Transverse colon (tissue), 4 donors: Measurements from ENCODE around the gene DMGDH. TPM values are rescaled to one million over a fixed set of nuclear protein-coding genes. Genes with fewer than 3 reads are reported as not detected.
A peak's percentile ranks its signal among the peaks of the same experiment; 100 is the strongest.

Source experiments
- DNase-seq: peaks from one replicate; pipeline ENCODE4 v3.0.0-alpha.2; 2019
- H3K27ac ChIP-seq, 4 donors: fragments of 200-600 bp; sonication (generic); 2 replicates each; pipeline ENCODE4 v1.5.1; 2016 to 2018; ENCODE audit warnings: inconsistent platforms in 4 of 4
- H3K27me3 ChIP-seq: fragments of 200-600 bp; sonication (generic); 2 replicates; pipeline ENCODE4 v1.5.1; 2017; ENCODE audit warnings: inconsistent platforms
- H3K36me3 ChIP-seq, 4 donors: fragments of 200-600 bp; sonication (generic); 2 replicates each; pipeline ENCODE4 v1.5.1; 2017 to 2019; ENCODE audit warnings: inconsistent platforms in 4 of 4
- H3K4me1 ChIP-seq, 4 donors: fragments of 200-600 bp; sonication (generic); 2 replicates each; pipeline ENCODE4 v1.5.1; 2017 to 2020; ENCODE audit warnings: inconsistent platforms in 4 of 4
- H3K4me3 ChIP-seq, 4 donors: fragments of 200-600 bp; sonication (generic); 1 replicate in 1 of 4; 2 replicates in 3 of 4; pipeline versions ENCODE4 v1.5.1 to v1.6.1; 2017 to 2019; ENCODE audit warnings: inconsistent platforms in 4 of 4
- H3K9me3 ChIP-seq, 2 donors: fragments of 200-600 bp; sonication (generic); 2 replicates each; pipeline ENCODE4 v1.5.1; 2017 to 2019; ENCODE audit warnings: inconsistent platforms in 2 of 2
- CTCF ChIP-seq, 5 experiments: fragments of 200-600 bp in 3 of 5; fragments of 450-650 bp in 2 of 5; sonication (generic) in 3 of 5; IDR thresholded peaks; 1 replicate in 2 of 5; 2 replicates in 3 of 5; pipeline ENCODE4 v1.5.1; 2016 to 2017; ENCODE audit warnings: antibody characterized with exemption in 5 of 5, inconsistent platforms in 3 of 5, mild to moderate bottlenecking in 2 of 5, moderate library complexity in 1 of 5
- EP300 ChIP-seq: sonication (generic); formaldehyde crosslinking; IDR thresholded peaks from one replicate; pipeline ENCODE4 v1.6.1; 2017; ENCODE audit warnings: antibody characterized with exemption, low read depth
- POLR2A ChIP-seq: fragments of 450-650 bp; IDR thresholded peaks from one replicate; pipeline ENCODE4 v1.6.1; 2016; ENCODE audit warnings: antibody characterized with exemption, mild to moderate bottlenecking, moderate library complexity
- POLR2AphosphoS5 ChIP-seq, 3 donors: sonication (generic); formaldehyde crosslinking; IDR thresholded peaks; one replicate each; pipeline ENCODE4 v1.6.1; 2016; ENCODE audit warnings: antibody characterized with exemption in 3 of 3
- WGBS, 2 donors: methylation state at CpG; one replicate each; pipeline ENCODE4 v1.1.5; 2018; ENCODE audit warnings: low coverage in 1 of 2; 5-methylcytosine and 5-hydroxymethylcytosine counted together
- in situ Hi-C, 4 donors: fragments of 200-750 bp; cut with MboI; loops; one replicate each; pipeline versions ENCODE4 v1.15.0 to v1.15.1; 2017; ENCODE audit warnings: low sequenced_read_pairs in 3 of 4, low pct_ligation_motif_present in 1 of 4, low pct_unique_long_range_greater_than_20kb in 1 of 4
- intact Hi-C: fragments of 100-400 bp; cut with DNase I; formaldehyde crosslinking; loops from one replicate; pipeline ENCODE4 v1.15.1; 2023; ENCODE audit warnings: low total_unique reads
- total RNA-seq, 4 donors: library from RNA; depleted of rRNA; stranded (reverse); fragments of >200 nt; gene quantifications; one replicate each; pipeline ENCODE4 v1.1.0, GENCODE V29; 2016

The DMGDH gene
- total RNA-seq, 4 donors from 2014 or later = 0.41 to 2.7 TPM; not detected in 2

DNA sequence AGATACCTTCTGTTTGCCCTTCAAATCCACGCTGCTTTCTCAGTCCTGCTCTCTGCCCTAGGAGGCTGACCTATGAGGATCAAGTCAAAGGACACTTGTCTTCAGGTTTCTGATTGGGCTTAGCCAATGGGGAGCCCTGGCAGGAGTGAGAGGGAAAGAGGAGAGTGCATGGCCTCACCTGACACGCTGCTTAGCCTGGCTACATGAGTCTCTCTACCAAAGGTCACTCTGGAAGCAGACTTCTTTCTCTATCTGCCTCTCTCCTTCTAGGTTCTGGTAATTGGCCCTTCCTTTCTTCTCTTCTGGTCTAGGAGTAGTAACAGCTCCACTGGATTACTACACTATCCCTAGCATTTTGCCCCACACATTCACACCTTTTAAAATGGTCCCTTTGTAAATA, 97.5 kb downstream of the DMGDH start:
- WGBS, 2 donors = 42% methylated on average over 2 of the region's 2 CpGs; no CpG with 5 or more reads in 1 of the 2 donors
- Histone ChIP-seq H3K9me3 (no peaks in the 10 kb centered on the region), H3K36me3 (no peaks in the 10 kb centered on the region), H3K4me3 (no peak overlapping the region), H3K4me1 (peaks cover 25 to 63% (median 43%) of the 10 kb centered on the region in 4 donors), H3K27ac (peak overlapping the region; percentile 28 to 65 (median 55)), H3K27me3 (no peaks in the 10 kb centered on the region)
- intact Hi-C loops (no loop called here), in situ Hi-C loops (loop anchor here in 1 of 4 donors (25.0 kb wide), 1 partner anchor 635 kb away; no protein-coding TSS in a partner anchor)
- no peak for DNase-seq
- TF ChIP-seq EP300 = no peak
- TF ChIP-seq POLR2AphosphoS5 (IDR thresholded peaks at IDR 0.05) = no peak
- TF ChIP-seq CTCF (IDR thresholded peaks at IDR 0.05) = no peak
- no peak for TF ChIP-seq POLR2A

DNA sequence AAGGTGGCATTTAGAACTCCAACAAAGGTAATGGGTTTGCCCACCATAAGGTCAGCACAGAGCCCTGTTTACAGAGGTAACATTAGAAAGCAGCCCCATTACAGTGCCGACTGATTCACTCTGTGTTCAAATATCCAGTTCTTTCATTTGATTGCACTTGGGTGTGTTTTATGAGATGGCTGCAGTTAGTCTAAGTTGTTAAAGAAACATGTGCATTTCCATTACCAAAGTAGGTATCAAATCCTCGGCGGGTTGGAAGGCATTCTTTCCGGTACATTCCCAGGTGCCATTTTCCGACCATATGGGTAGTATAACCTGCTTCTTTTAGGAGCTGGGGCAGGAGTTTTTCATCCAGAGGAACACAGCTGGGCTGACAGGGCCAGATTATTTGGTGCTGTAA, 100.7 kb downstream of the DMGDH start:
- TF ChIP-seq POLR2A = no peak
- TF ChIP-seq EP300 = no peak
- peak in 1 of 3 donors; percentile 29 for TF ChIP-seq POLR2AphosphoS5 (IDR thresholded peaks at IDR 0.05)
- TF ChIP-seq CTCF (IDR thresholded peaks at IDR 0.05) = no peak
- peak; percentile 48 for DNase-seq
- Histone ChIP-seq H3K4me3 (no peak overlapping the region), H3K9me3 (no peaks in the 10 kb centered on the region), H3K27ac (peak overlapping the region; percentile 66 to 75 (median 68)), H3K36me3 (no peaks in the 10 kb centered on the region), H3K4me1 (peaks cover 13 to 49% (median 28%) of the 10 kb centered on the region in 4 donors), H3K27me3 (no peaks in the 10 kb centered on the region)
- in situ Hi-C loops = loop anchor here in 1 of 4 donors (25.0 kb wide), 1 partner anchor 631 kb away; no protein-coding TSS in a partner anchor
- 58 to 71% methylated on average over 3 to 5 of the region's 5 CpGs for WGBS, 2 donors
- intact Hi-C loops = no loop called here

DNA sequence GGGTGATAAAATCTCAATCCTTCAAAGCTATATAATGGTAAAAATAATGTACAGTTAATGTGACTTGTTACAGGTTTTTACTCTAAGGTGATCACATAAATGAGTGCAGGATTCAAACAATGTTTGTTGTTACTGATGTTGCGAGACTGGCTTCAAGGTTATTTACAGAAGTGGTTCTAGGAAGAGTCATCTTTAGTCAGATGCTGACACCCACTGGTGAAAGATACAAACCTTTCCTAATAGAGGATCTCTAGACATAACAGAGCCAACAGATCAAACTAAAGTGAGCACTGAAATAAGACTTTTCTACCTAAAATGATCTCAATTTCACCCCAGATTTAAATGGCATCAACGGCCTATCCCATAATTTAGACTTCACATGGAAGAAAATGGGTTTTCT, 104.6 kb downstream of the DMGDH start:
- no peak for TF ChIP-seq EP300
- TF ChIP-seq POLR2AphosphoS5 (IDR thresholded peaks at IDR 0.05) = no peak
- TF ChIP-seq CTCF (IDR thresholded peaks at IDR 0.05) = peak; percentile 35 to 63 (median 48)
- no peak for TF ChIP-seq POLR2A
- H3K27ac ChIP-seq = no peak overlapping the region
- DNase-seq = no peak
- no peaks in the 10 kb centered on the region for H3K27me3 ChIP-seq
- H3K4me1 ChIP-seq = peaks cover 0 to 10% (median 2%) of the 10 kb centered on the region in 4 donors
- no peaks in the 10 kb centered on the region for H3K36me3 ChIP-seq
- WGBS, 2 donors = 55 to 59% methylated on average over 2 of the region's 2 CpGs
- H3K4me3 ChIP-seq = no peak overlapping the region
- intact Hi-C loops (loop anchor here (5.0 kb wide), 1 partner anchor 428 kb away; no protein-coding TSS in a partner anchor), in situ Hi-C loops (loop anchor here in 1 of 4 donors (25.0 kb wide), 1 partner anchor 628 kb away; no protein-coding TSS in a partner anchor)
- no peaks in the 10 kb centered on the region for H3K9me3 ChIP-seq

- in situ Hi-C loops (loop anchor here in 1 of 4 donors (25.0 kb wide), 1 partner anchor 624 kb away; no protein-coding TSS in a partner anchor), intact Hi-C loops (loop anchor here (5.0 kb wide), 1 partner anchor 424 kb away; no protein-coding TSS in a partner anchor)
- Histone ChIP-seq H3K27me3 (no peaks in the 10 kb centered on the region), H3K36me3 (no peaks in the 10 kb centered on the region), H3K27ac (no peak overlapping the region), H3K4me3 (no peak overlapping the region), H3K9me3 (no peaks in the 10 kb centered on the region), H3K4me1 (peaks cover 0 to 17% (median 7%) of the 10 kb centered on the region in 4 donors)
- 90% methylated on average over 1 of the region's 1 CpG; no CpG with 5 or more reads in 1 of the 2 donors for WGBS, 2 donors
- no peak for TF ChIP-seq CTCF (IDR thresholded peaks at IDR 0.05)
- no peak for TF ChIP-seq POLR2A
- no peak for DNase-seq
These were observed 107.7 kb downstream of the DMGDH start for GRCh38 chr5:78961743-78962142.
